CD4-positive, alpha-beta memory T cell (primary cell): ENCODE results near the gene SLC6A7. TPM values are rescaled to one million over a fixed set of nuclear protein-coding genes. Genes with fewer than 3 reads are reported as not detected.

Experiments used
- CTCF ChIA-PET: fragments of 350-600 bp; sonication (Branson Sonifier 250); formaldehyde crosslinking; loops from one replicate; lab custom pipeline; 2021; ENCODE audit warnings: inconsistent platforms; ENCODE audit not compliant: partially characterized antibody; lab: Charles Lee
- POLR2A ChIA-PET: fragments of 350-600 bp; sonication (Branson Sonifier 250); formaldehyde crosslinking; loops from one replicate; lab custom pipeline; 2021; ENCODE audit not compliant: partially characterized antibody; lab: Charles Lee
- DNase-seq, 5 donors: peaks; one replicate each; pipeline versions ENCODE4 v3.0.0 to v3.0.0-alpha.2; 2020 to 2022; ENCODE audit warnings: mixed read lengths in 1 of 5
- H3K27ac ChIP-seq: one replicate; pipeline ENCODE4 v1.7.0; 2013; ENCODE audit warnings: low read depth, low read length
- H3K27me3 ChIP-seq: 2 replicates; pipeline ENCODE4 v1.7.0; 2013; ENCODE audit warnings: mild to moderate bottlenecking, low read length, moderate library complexity; ENCODE audit not compliant: insufficient read depth
- H3K36me3 ChIP-seq: 2 replicates; pipeline ENCODE4 v1.7.0; 2013; ENCODE audit warnings: mild to moderate bottlenecking, low read length, moderate library complexity; ENCODE audit not compliant: insufficient read depth
- H3K4me1 ChIP-seq: 2 replicates; pipeline ENCODE4 v1.7.0; 2013; ENCODE audit warnings: mild to moderate bottlenecking, low read length, moderate library complexity; ENCODE audit not compliant: insufficient read depth
- H3K4me3 ChIP-seq, 2 donors: one replicate each; pipeline ENCODE4 v1.7.0; 2013; ENCODE audit warnings: low read length in 2 of 2, mild to moderate bottlenecking in 1 of 2
- H3K9me3 ChIP-seq, 2 donors: one replicate each; pipeline ENCODE4 v1.7.0; 2013; ENCODE audit warnings: low read length in 2 of 2, control low read depth in 1 of 2; ENCODE audit not compliant: control insufficient read depth in 1 of 2
- H3K27ac Mint-ChIP-seq, 7 donors: one replicate each; pipeline ENCODE4 v1.8.0; 2020 to 2021; ENCODE audit warnings: mixed read lengths in 7 of 7, mild to moderate bottlenecking in 6 of 7, inconsistent platforms in 3 of 7, moderate library complexity in 3 of 7
- H3K27me3 Mint-ChIP-seq, 2 donors: one replicate each; pipeline ENCODE4 v1.8.0; 2020 to 2021; ENCODE audit warnings: mixed read lengths in 2 of 2
- H3K36me3 Mint-ChIP-seq, 2 donors: one replicate each; pipeline ENCODE4 v1.8.0; 2020 to 2021; ENCODE audit warnings: mixed read lengths in 2 of 2, inconsistent platforms in 1 of 2, mild to moderate bottlenecking in 1 of 2
- H3K4me1 Mint-ChIP-seq, 4 donors: one replicate each; pipeline ENCODE4 v1.8.0; 2020 to 2021; ENCODE audit warnings: mixed read lengths in 4 of 4, mild to moderate bottlenecking in 1 of 4
- H3K4me3 Mint-ChIP-seq, 8 donors: one replicate each; pipeline ENCODE4 v1.8.0; 2020 to 2021; ENCODE audit warnings: mixed read lengths in 8 of 8, mild to moderate bottlenecking in 7 of 8, moderate library complexity in 6 of 8, inconsistent platforms in 3 of 8
- H3K9me3 Mint-ChIP-seq, 8 donors: one replicate each; pipeline ENCODE4 v1.8.0; 2020 to 2021; ENCODE audit warnings: mixed read lengths in 8 of 8, mild to moderate bottlenecking in 5 of 8, inconsistent platforms in 3 of 8, moderate library complexity in 1 of 8
- intact Hi-C: fragments of 100-400 bp; cut with micrococcal nuclease; formaldehyde crosslinking; loops from one replicate; pipeline ENCODE4 v1.15.1; 2023
- polyA plus RNA-seq, 2 donors: library from polyadenylated mRNA; unstranded; fragments of 300-500 nt; fragmentation: Illumina TruSeq; gene quantifications; one replicate each; pipeline ENCODE4 v1.2.3, GENCODE V29; 2021
- total RNA-seq, 2 experiments: library from RNA; stranded (reverse); gene quantifications; one replicate each; pipeline ENCODE4 v1.2.3, GENCODE V29; 2021

Gene SLC6A7
- total and polyA plus RNA-seq, 4 experiments from 2014 or later: not detected

DNA sequence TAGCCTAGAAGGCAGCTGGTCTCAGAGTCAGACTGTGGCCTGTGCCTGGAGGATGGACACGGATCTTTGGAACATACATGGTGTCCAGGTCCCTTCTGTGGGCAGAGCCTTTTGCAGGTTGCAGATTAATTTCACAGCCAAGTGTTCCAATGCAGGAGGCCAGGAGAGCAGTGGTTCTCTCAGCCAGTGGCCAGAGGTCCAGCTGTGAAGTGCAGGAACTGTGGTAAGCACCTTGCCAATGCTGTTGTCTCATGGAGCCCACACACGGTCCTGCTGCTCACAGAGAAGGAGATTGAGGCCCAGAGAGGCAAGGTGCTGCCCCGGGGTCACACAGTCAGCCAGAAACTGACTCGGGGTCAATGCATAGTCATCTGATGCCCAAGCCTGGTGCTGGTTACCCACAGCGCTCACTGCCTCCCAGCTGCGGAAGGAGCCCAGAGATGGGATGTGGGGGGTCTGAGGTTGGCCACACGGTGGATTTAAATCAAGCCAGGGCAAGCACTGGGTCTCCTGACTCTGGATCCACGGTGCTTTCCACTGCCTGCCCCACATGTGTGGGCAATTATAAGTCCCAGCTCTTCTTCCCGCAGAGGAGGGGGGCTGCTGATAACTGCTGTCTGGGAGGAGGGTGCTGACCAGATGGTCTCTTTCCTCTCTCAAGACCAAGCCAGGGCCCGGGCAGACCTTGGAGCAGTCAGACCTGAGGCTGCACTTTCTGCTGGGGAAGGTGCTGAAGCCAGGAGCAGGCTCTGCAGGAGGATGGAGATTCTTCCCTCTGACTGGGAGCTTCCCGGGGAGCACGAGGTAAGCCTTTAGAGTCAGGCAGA is 37.0 kb upstream of the SLC6A7 start:
- H3K4me3 ChIP-seq: no peak overlapping the region
- H3K4me1 Mint-ChIP-seq: peaks cover 4 to 10% (median 7%) of the 10 kb centered on the region in 4 donors
- DNase-seq: no peak
- H3K27ac Mint-ChIP-seq: no peak overlapping the region
- H3K9me3 Mint-ChIP-seq: peaks cover 0 to 1% (median 0%) of the 10 kb centered on the region in 8 donors
- no peaks in the 10 kb centered on the region for H3K27me3 ChIP-seq
- H3K4me1 ChIP-seq: peaks cover 7% of the 10 kb centered on the region
- H3K27me3 Mint-ChIP-seq: peaks cover 16 to 30% of the 10 kb centered on the region in 2 donors
- H3K4me3 Mint-ChIP-seq: no peak overlapping the region
- CTCF ChIA-PET: interaction anchor here (1.3 kb wide), 1 partner anchor 9 kb away, joined by 3 read pairs; no protein-coding TSS in a partner anchor
- no peaks in the 10 kb centered on the region for H3K9me3 ChIP-seq
- intact Hi-C loops: no loop called here
- H3K36me3 ChIP-seq: no peaks in the 10 kb centered on the region
- no peaks in the 10 kb centered on the region for H3K36me3 Mint-ChIP-seq
- POLR2A ChIA-PET: no interaction called here
- H3K27ac ChIP-seq: no peak overlapping the region

DNA sequence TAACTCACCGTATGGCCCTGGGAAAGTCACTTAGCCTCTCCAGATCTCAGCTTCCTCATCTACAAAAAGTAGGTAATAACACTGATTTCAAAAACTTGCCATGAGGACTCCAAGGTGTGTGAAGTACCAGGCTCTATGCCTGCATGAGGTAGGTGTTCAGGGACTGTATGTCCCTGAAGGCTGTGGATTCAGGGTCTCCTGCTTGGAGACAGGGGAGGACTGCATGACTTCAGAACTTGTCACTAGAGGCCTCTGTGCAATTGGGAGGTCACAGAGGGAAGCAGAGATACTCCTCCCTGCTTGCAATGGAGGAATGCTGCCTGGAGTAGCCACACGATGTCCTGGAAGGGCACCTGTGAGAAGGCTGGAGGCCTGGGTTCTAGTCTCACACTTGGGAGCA is 36.4 kb upstream of the SLC6A7 start:
- no peaks in the 10 kb centered on the region for H3K9me3 ChIP-seq
- no peaks in the 10 kb centered on the region for H3K36me3 ChIP-seq
- ChIA-PET POLR2A (no interaction called here), CTCF (interaction anchor here (1.3 kb wide), 1 partner anchor 9 kb away, joined by 3 read pairs; no protein-coding TSS in a partner anchor)
- H3K4me1 ChIP-seq: peaks cover 7% of the 10 kb centered on the region
- H3K27ac Mint-ChIP-seq: no peak overlapping the region
- H3K27me3 ChIP-seq: no peaks in the 10 kb centered on the region
- DNase-seq: no peak
- peaks cover 16 to 31% of the 10 kb centered on the region in 2 donors for H3K27me3 Mint-ChIP-seq
- H3K36me3 Mint-ChIP-seq: no peaks in the 10 kb centered on the region
- no peak overlapping the region for H3K4me3 ChIP-seq
- peaks cover 0 to 1% (median 0%) of the 10 kb centered on the region in 8 donors for H3K9me3 Mint-ChIP-seq
- intact Hi-C loops: no loop called here
- no peak overlapping the region for H3K27ac ChIP-seq
- peaks cover 4 to 10% (median 7%) of the 10 kb centered on the region in 4 donors for H3K4me1 Mint-ChIP-seq
- H3K4me3 Mint-ChIP-seq: no peak overlapping the region

DNA sequence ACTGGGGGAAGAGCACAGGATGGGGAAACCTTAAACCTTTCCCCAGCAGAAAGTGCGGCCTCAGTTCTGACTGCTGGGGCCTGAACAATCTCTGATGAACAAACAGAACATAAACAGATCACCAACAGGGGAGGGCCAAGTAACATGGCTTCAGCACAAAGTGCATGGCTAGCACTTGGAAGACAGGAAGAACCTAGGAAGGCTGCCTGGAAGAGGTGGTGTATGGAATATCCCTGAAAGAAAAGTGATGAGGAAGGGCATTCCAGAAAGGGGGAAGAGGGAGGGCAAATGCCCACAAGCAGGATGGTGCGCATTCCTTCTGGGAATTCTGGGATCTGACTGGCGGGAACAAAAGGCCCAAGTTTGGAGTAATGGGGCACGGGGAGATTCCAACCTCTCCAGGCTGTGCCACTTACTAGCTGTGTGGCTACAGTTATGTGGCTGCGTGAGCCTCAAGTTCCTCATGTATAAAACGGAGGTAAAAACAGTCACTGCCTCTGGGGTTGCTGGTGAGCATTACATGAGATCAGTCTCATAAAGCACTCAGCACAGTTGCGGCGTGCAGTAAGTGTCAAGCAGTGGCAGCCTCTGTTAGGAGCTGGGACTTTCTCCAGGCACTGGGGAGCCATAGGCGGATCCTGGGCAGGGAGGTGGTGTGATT is 35.8 kb upstream of the SLC6A7 start:
- no peaks in the 10 kb centered on the region for H3K9me3 Mint-ChIP-seq
- H3K4me1 Mint-ChIP-seq: peaks cover 4 to 10% (median 7%) of the 10 kb centered on the region in 4 donors
- POLR2A ChIA-PET: no interaction called here
- intact Hi-C loops: no loop called here
- H3K27me3 Mint-ChIP-seq: peaks cover 16 to 27% of the 10 kb centered on the region in 2 donors
- peak overlapping the region in 3 of 8 donors; percentile 4 to 48 (median 18) for H3K4me3 Mint-ChIP-seq
- DNase-seq: no peak
- H3K9me3 ChIP-seq: no peaks in the 10 kb centered on the region
- no peaks in the 10 kb centered on the region for H3K36me3 Mint-ChIP-seq
- no peaks in the 10 kb centered on the region for H3K36me3 ChIP-seq
- no peak overlapping the region for H3K4me3 ChIP-seq
- no peak overlapping the region for H3K27ac Mint-ChIP-seq
- H3K4me1 ChIP-seq: peaks cover 7% of the 10 kb centered on the region
- CTCF ChIA-PET: interaction anchor here (1.3 kb wide), 1 partner anchor 8 kb away, joined by 3 read pairs; no protein-coding TSS in a partner anchor
- H3K27me3 ChIP-seq: no peaks in the 10 kb centered on the region
- H3K27ac ChIP-seq: no peak overlapping the region

GRCh38 chr5:150154618-150155128 is 35.2 kb upstream of the SLC6A7 start:
- Histone ChIP-seq H3K9me3 (no peaks in the 10 kb centered on the region), H3K27me3 (no peaks in the 10 kb centered on the region), H3K4me3 (no peak overlapping the region), H3K4me1 (peaks cover 7% of the 10 kb centered on the region), H3K36me3 (no peaks in the 10 kb centered on the region), H3K27ac (no peak overlapping the region)
- Mint-ChIP-seq H3K36me3 (no peaks in the 10 kb centered on the region), H3K9me3 (no peaks in the 10 kb centered on the region), H3K27ac (no peak overlapping the region), H3K27me3 (peaks cover 16 to 27% of the 10 kb centered on the region in 2 donors), H3K4me1 (peaks cover 4 to 10% (median 7%) of the 10 kb centered on the region in 4 donors), H3K4me3 (peak overlapping the region in 3 of 8 donors; percentile 44 to 52 (median 48))
- intact Hi-C loops: no loop called here
- CTCF ChIA-PET: interaction anchor here (1.3 kb wide), 1 partner anchor 8 kb away, joined by 3 read pairs; no protein-coding TSS in a partner anchor
- POLR2A ChIA-PET: no interaction called here
- no peak for DNase-seq

- no peaks in the 10 kb centered on the region for H3K9me3 ChIP-seq
- POLR2A ChIA-PET: no interaction called here
- peak in 1 of 5 donors; percentile 6 for DNase-seq
These were observed 34.4 kb upstream of the SLC6A7 start, which contains the start of gene PDGFRB for GRCh38 chr5:150155258-150156026. Gene PDGFRB (minus strand): TSS chr5:150155845. CDS start chr5:150137047, 18,798 bp downstream.

DNA sequence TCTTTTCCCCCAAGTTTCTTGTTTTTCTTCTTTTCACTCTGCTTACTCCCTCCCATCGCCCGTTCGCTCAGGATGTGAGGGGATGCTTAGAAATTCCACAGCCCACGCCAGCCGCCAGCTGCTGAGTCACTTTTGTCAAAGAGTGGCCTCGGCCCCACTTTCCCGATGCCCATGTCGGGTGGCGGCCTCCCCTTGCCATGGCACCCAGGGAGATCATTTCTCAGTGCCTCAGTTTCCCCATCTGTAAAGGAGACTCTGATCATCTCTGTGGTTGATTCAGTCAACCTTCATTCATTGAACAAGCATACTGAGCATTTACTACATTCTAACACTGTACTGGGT is 33.9 kb upstream of the SLC6A7 start:
- Mint-ChIP-seq H3K27ac (peak overlapping the region in 2 of 7 donors; percentile 14 to 50), H3K4me3 (peak overlapping the region; percentile 61 to 81 (median 80)), H3K27me3 (peaks cover 17 to 31% of the 10 kb centered on the region in 2 donors), H3K36me3 (no peaks in the 10 kb centered on the region), H3K4me1 (peaks cover 4 to 10% (median 7%) of the 10 kb centered on the region in 4 donors), H3K9me3 (no peaks in the 10 kb centered on the region)
- ChIA-PET CTCF (no interaction called here), POLR2A (no interaction called here)
- no peaks in the 10 kb centered on the region for H3K36me3 ChIP-seq
- DNase-seq: no peak
- H3K9me3 ChIP-seq: no peaks in the 10 kb centered on the region
- peaks cover 7% of the 10 kb centered on the region for H3K4me1 ChIP-seq
- H3K27me3 ChIP-seq: no peaks in the 10 kb centered on the region
- intact Hi-C loops: no loop called here
- no peak overlapping the region for H3K4me3 ChIP-seq
- H3K27ac ChIP-seq: no peak overlapping the region

More at GRCh38 chr5:150155258-150156026, 34.4 kb upstream of the SLC6A7 start, which contains the start of gene PDGFRB:
- Mint-ChIP-seq H3K27ac (peak within 1 kb of the TSS in 2 of 7 donors; percentile 14 to 50), H3K9me3 (no peaks in the 10 kb centered on the region), H3K36me3 (no peaks in the 10 kb centered on the region), H3K27me3 (peaks cover 16 to 27% of the 10 kb centered on the region in 2 donors), H3K4me3 (peak within 1 kb of the TSS; percentile 61 to 81 (median 80)), H3K4me1 (peaks cover 4 to 10% (median 7%) of the 10 kb centered on the region in 4 donors)
- Histone ChIP-seq H3K27ac (no peak within 1 kb of the TSS), H3K4me1 (peaks cover 7% of the 10 kb centered on the region), H3K4me3 (no peak within 1 kb of the TSS), H3K27me3 (no peaks in the 10 kb centered on the region), H3K36me3 (no peaks in the 10 kb centered on the region)
- CTCF ChIA-PET: no interaction called here
- intact Hi-C loops: no loop called here
